HG02884 (cell line): ENCODE data around the gene SLCO6A1.
"Not testable (repeated sequence)": the region's sequence is repeated elsewhere in the genome, so short reads cannot be mapped to it uniquely, and the experiment has no call there.

Experiments used
- ATAC-seq: cut with Tn5 transposase; IDR thresholded peaks from one replicate; pipeline ENCODE4 v1.9.1; 2021; ENCODE audit warnings: mild to moderate bottlenecking, moderate library complexity; ENCODE audit not compliant: unreplicated experiment

SLCO6A1 gene

GRCh38 chr5:102498271-102499034, at the start of gene SLCO6A1:
Gene SLCO6A1, minus strand, starts transcription at chr5:102499001. Its CDS starts 157 bp downstream, at chr5:102498844.
- no peak for ATAC-seq

GRCh38 chr5:102547141-102548035, 48.6 kb upstream of the SLCO6A1 start:
- ATAC-seq: no peak

- ATAC-seq: peak; percentile 89
Measured at GRCh38 chr5:102545175-102545574, 46.4 kb upstream of the SLCO6A1 start.

GRCh38 chr5:102542057-102542456, 43.3 kb upstream of the SLCO6A1 start:
- no peak for ATAC-seq

GRCh38 chr5:102539996-102540728, 41.4 kb upstream of the SLCO6A1 start:
- ATAC-seq: no peak

- ATAC-seq: no peak
Measured at GRCh38 chr5:102539562-102539961, 40.8 kb upstream of the SLCO6A1 start.

- no peak for ATAC-seq
Measured at GRCh38 chr5:102537011-102537410, 38.2 kb upstream of the SLCO6A1 start.

- ATAC-seq: no peak
Measured at GRCh38 chr5:102536323-102536928, 37.6 kb upstream of the SLCO6A1 start.

GRCh38 chr5:102532123-102532522, 33.3 kb upstream of the SLCO6A1 start:
- no peak for ATAC-seq

- no peak for ATAC-seq
Measured at GRCh38 chr5:102531506-102531905, 32.7 kb upstream of the SLCO6A1 start.

GRCh38 chr5:102529447-102529846, 30.6 kb upstream of the SLCO6A1 start:
- no peak for ATAC-seq

- no peak for ATAC-seq
Measured at GRCh38 chr5:102529031-102529430, 30.2 kb upstream of the SLCO6A1 start.

- no peak for ATAC-seq
Measured at GRCh38 chr5:102528600-102528999, 29.8 kb upstream of the SLCO6A1 start.

GRCh38 chr5:102527547-102527946, 28.7 kb upstream of the SLCO6A1 start:
- ATAC-seq: no peak

- ATAC-seq: peak; percentile 96
Measured at GRCh38 chr5:102523541-102524175, 24.9 kb upstream of the SLCO6A1 start.

GRCh38 chr5:102511666-102512065, 12.9 kb upstream of the SLCO6A1 start:
- ATAC-seq: no peak

- not testable (repeated sequence) for ATAC-seq
Measured at GRCh38 chr5:102491261-102491914, 7.4 kb downstream of the SLCO6A1 start.

GRCh38 chr5:102483736-102484135, 15.1 kb downstream of the SLCO6A1 start:
- no peak for ATAC-seq

GRCh38 chr5:102481054-102481715, 17.6 kb downstream of the SLCO6A1 start:
- ATAC-seq: no peak
